Fibroblast of skin of right quadriceps (primary cell): ENCODE data around the gene SGCA.

ENCODE experiments used
- DNase-seq: peaks from one replicate; pipeline ENCODE4 v3.0.0-alpha.2; 2013

Gene SGCA

GRCh38 chr17:50210240-50211225, 44.7 kb downstream of the SGCA start:
- peak; percentile 100 for DNase-seq

- DNase-seq, result no peak
These were observed 45.7 kb downstream of the SGCA start for GRCh38 chr17:50211249-50212120.

- DNase-seq, result peak; percentile 84
These were observed 46.5 kb downstream of the SGCA start for GRCh38 chr17:50212121-50212843.

- peak; percentile 24 for DNase-seq
These were observed 47.5 kb downstream of the SGCA start for GRCh38 chr17:50213026-50214022.

- peak; percentile 59 for DNase-seq
These were observed 49.4 kb downstream of the SGCA start for GRCh38 chr17:50214976-50215760.

GRCh38 chr17:50217591-50217990, 51.8 kb downstream of the SGCA start:
- no peak for DNase-seq

- peak; percentile 41 for DNase-seq
These were observed 52.4 kb downstream of the SGCA start for GRCh38 chr17:50218071-50218759.

- DNase-seq, result peak; percentile 97
These were observed 53.0 kb downstream of the SGCA start for GRCh38 chr17:50218771-50219315.

- peak; percentile 93 for DNase-seq
These were observed 53.5 kb downstream of the SGCA start for GRCh38 chr17:50219342-50219741.

- DNase-seq, result peak; percentile 79
These were observed 54.2 kb downstream of the SGCA start for GRCh38 chr17:50219939-50220465.

GRCh38 chr17:50220811-50221210, 55.0 kb downstream of the SGCA start:
- no peak for DNase-seq

GRCh38 chr17:50221266-50221863, 55.6 kb downstream of the SGCA start:
- peak; percentile 81 for DNase-seq

- peak; percentile 54 for DNase-seq
These were observed 56.2 kb downstream of the SGCA start for GRCh38 chr17:50221864-50222545.

- no peak for DNase-seq
These were observed 57.1 kb downstream of the SGCA start for GRCh38 chr17:50222922-50223321.
